BJ (cell line): Measurements from ENCODE around the gene SLC39A3. TPM values are rescaled to one million over a fixed set of nuclear protein-coding genes. Genes with fewer than 3 reads are reported as not detected.

Source experiments
- CTCF ChIA-PET: fragments of 350-600 bp; formaldehyde crosslinking; extraction: SDS; loops from one replicate; lab custom pipeline; 2021; ENCODE audit warnings: antibody characterized with exemption, inconsistent platforms; lab: Yijun Ruan, JAX
- POLR2A ChIA-PET: fragments of 300-600 bp; sonication (Branson Sonifier 250); formaldehyde crosslinking; extraction: SDS; loops from one replicate; lab custom pipeline; 2021; ENCODE audit warnings: antibody characterized with exemption; lab: Charles Lee
- DNase-seq: peaks from one replicate; pipeline ENCODE4 v3.0.0-alpha.2; 2011; ENCODE audit warnings: low read depth
- H3K27me3 ChIP-seq: 2 replicates; pipeline ENCODE4 v1.6.0; 2011; ENCODE audit warnings: low read length; ENCODE audit not compliant: control insufficient read depth, insufficient read depth
- H3K36me3 ChIP-seq: 2 replicates; pipeline ENCODE4 v1.5.1; 2011; ENCODE audit warnings: low read length; ENCODE audit not compliant: control insufficient read depth, insufficient read depth
- H3K4me3 ChIP-seq: 2 replicates; pipeline ENCODE4 v1.5.1; 2011; ENCODE audit warnings: low read depth, mild to moderate bottlenecking, control low read depth, low read length
- polyA plus RNA-seq: library from polyadenylated mRNA; depleted of rRNA; stranded (reverse); fragments of >200 nt; gene quantifications from 2 replicates; pipeline ENCODE4 v1.2.3, GENCODE V29; 2011
- TF ChIP-seq, protein P1 (sequence below): IDR thresholded peaks from 2 replicates; pipeline ENCODE4 v1.5.1; 2011; ENCODE audit warnings: low read depth, mild to moderate bottlenecking, control low read depth, inconsistent platforms, low read length, moderate library complexity; ENCODE audit not compliant: insufficient read depth

SLC39A3 gene
- polyA plus RNA-seq, 1 experiment = 67.9 TPM

DNA sequence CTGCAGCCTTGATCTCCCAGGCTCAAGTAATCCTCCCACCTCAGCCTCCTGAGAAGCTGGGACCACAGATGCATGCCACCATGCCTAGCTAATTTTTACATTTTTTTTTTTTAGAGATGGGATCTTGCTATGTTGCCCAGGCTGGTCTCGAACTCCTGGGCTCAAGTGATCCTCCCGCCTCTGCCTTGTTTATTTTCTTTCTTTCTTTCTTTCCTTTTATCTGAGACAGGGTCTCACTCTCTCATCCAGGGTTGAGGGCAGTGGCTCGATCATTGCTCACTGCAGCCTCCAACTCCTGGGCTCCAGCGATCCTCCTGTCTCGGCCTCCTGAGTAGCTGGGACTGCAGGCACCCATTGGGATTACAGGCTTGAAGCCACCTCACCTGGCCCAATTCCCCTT, 33.6 kb downstream of the SLC39A3 start:
- POLR2A ChIA-PET = no interaction called here
- Histone ChIP-seq H3K27me3 (peaks cover 8% of the 10 kb centered on the region), H3K4me3 (no peak overlapping the region), H3K36me3 (no peaks in the 10 kb centered on the region)
- CTCF ChIA-PET = no interaction called here
- DNase-seq = no peak
- TF ChIP-seq, protein P1, sequence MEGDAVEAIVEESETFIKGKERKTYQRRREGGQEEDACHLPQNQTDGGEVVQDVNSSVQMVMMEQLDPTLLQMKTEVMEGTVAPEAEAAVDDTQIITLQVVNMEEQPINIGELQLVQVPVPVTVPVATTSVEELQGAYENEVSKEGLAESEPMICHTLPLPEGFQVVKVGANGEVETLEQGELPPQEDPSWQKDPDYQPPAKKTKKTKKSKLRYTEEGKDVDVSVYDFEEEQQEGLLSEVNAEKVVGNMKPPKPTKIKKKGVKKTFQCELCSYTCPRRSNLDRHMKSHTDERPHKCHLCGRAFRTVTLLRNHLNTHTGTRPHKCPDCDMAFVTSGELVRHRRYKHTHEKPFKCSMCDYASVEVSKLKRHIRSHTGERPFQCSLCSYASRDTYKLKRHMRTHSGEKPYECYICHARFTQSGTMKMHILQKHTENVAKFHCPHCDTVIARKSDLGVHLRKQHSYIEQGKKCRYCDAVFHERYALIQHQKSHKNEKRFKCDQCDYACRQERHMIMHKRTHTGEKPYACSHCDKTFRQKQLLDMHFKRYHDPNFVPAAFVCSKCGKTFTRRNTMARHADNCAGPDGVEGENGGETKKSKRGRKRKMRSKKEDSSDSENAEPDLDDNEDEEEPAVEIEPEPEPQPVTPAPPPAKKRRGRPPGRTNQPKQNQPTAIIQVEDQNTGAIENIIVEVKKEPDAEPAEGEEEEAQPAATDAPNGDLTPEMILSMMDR = no peak

DNA sequence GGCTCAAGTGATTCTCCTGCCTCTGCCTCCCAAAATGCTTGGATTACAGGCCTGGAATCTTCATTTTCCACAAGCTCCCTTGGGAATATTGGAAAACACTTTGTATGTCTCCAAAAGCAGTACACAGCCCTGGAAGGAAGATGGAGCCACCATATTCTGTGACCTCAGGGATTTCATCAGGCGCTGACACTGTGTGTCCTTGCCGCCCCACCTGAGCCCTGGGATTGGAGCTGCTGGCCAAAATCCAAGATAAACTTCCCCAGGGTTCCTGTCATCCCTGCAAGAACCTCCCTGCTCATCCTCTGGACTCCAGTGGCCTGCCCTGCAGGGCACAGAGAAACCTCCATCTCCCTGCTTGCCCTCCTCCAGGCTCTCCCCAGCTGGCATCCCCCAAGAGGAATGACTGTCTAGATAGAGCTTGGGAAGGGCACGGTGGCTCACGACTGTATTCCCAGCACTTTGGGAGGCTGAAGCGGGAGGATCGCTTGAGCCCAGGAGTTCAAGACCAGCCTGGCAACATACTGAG, 36.1 kb downstream of the SLC39A3 start:
- TF ChIP-seq, protein P1 = no peak
- no peaks in the 10 kb centered on the region for H3K36me3 ChIP-seq
- DNase-seq = no peak
- H3K4me3 ChIP-seq = no peak overlapping the region
- peaks cover 15% of the 10 kb centered on the region for H3K27me3 ChIP-seq
- POLR2A ChIA-PET = no interaction called here
- CTCF ChIA-PET = interaction anchor here (1.2 to 2.9 kb wide), 2 partner anchors 10 to 46 kb away, joined by 4 to 9 read pairs; no protein-coding TSS in a partner anchor

DNA sequence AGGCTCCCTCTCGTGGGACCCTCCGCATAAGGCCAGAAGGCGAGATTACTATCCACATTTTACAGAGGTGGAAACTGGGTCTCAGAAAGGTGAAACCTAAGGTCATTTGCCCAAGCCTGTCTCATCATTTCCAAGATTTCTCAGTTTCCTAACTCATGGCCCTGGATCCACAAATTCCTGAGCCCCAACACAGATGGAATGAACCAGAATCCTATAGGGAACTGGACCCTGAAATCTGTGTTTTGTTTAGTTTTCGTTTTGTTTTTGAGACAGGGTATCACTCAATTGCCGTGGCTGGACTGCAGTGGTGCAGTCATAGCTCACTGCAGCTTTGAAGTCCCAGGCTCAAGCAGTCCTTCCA, 36.8 kb downstream of the SLC39A3 start:
- peak overlapping the region; percentile 12; the same call in 1 of the 2 replicates for H3K4me3 ChIP-seq
- CTCF ChIA-PET = interaction anchor here (1.2 to 2.9 kb wide), 2 partner anchors 10 to 47 kb away, joined by 4 to 9 read pairs; no protein-coding TSS in a partner anchor

DNA sequence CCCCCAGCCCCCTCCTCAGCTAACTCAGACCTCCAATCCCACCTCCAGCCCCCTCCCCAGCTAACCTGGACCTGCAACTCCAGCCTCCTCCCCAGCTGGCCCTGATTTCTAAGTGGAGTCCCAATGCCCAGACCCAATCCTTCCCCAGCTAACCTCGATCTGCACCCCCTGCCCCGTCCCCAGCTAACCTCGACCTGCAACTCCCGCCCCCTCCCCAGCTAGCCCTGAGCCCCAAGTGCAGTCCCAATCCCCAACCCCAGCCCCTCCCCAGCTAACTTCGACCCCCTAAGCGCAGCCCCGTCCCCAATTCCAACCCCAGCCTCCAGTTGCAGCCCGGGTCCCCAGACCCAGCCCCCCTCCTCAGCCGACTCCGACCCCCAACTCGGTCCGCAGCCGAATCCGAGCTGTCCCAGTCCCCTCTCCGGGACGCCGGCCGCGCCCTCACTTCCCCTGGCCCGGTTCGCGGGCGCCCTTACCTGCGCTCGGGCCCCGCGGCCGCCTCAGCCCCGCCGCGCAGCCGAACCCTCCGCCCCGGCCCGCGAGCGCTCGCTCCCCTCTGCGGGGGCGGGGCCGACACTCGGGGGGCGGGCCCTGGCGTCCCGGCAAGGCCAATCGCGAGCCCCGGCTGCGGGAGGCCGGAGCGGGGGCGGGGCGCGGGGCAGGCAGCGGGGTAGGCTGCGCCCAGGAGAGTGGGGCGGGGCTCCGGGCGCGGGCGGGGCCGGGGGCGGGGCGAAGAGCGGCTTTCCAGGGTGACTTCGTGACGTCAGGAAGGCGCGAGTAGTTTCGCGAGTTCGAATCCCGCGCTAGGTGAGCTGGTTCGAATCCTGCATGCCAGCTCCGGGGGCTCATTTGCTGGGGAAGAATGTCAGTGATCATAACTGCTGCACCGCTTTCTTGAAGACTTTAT, 37.4 kb downstream of the SLC39A3 start, which contains the start of gene GNG7:
TSS of gene GNG7 (minus strand) at position 525 of the 907 bp plus-strand sequence. CDS start 182,006 bp downstream, outside the sequence.
- Histone ChIP-seq H3K36me3 (no peaks in the 10 kb centered on the region), H3K4me3 (peak within 1 kb of the TSS; percentile 40), H3K27me3 (peaks cover 15% of the 10 kb centered on the region)
- TF ChIP-seq, protein P1 = no peak
- ChIA-PET CTCF (interaction anchor here (1.2 to 2.9 kb wide), 2 partner anchors 47 to 54 kb away, joined by 7 to 9 read pairs; no protein-coding TSS in a partner anchor), POLR2A (interaction anchor here (0.6 kb wide), 1 partner anchor 139 kb away, joined by 3 read pairs; the partner anchor contains the start of gene ZNF555)
- DNase-seq = no peak

More for the DNA sequence above, 36.8 kb downstream of the SLC39A3 start:
- Histone ChIP-seq H3K36me3 (no peaks in the 10 kb centered on the region), H3K27me3 (peaks cover 15% of the 10 kb centered on the region)
- DNase-seq = no peak
- POLR2A ChIA-PET = no interaction called here
- TF ChIP-seq, protein P1 = no peak
